ENCODE data around the gene SRGAP2B.
"Not testable (repeated sequence)": the region's sequence is repeated elsewhere in the genome, so short reads cannot be mapped to it uniquely, and the experiment has no call there.

GRCh38 chr1:144923640-144924039 is 171.5 kb downstream of the SRGAP2B start:
- not testable (repeated sequence) for TF ChIP-seq CTCF (IDR thresholded peaks at IDR 0.05; ENCODE audit: borderline replicate concordance, extremely low read depth, low read length, poor library complexity, severe bottlenecking); EZH2 (IDR thresholded peaks at IDR 0.05; ENCODE audit: borderline replicate concordance, low read depth, low read length, severe bottlenecking)
